ENCODE measurements around the gene ZMYM4. TPM values are rescaled to one million over a fixed set of nuclear protein-coding genes. Genes with fewer than 3 reads are reported as not detected.
A peak's percentile ranks its signal among the peaks of the same experiment; 100 is the strongest.

Gene ZMYM4
- total RNA-seq, 1 donor from 2014 or later, result 95.8 TPM

- Mint-ChIP-seq H3K4me3 (ENCODE audit: low read depth) (no peak overlapping the region), H3K27ac (no peak overlapping the region), H3K36me3 (ENCODE audit: insufficient read depth) (peaks cover 43% of the 10 kb centered on the region), H3K9me3 (ENCODE audit: low read depth) (no peaks in the 10 kb centered on the region), H3K4me1 (ENCODE audit: low read depth) (peaks cover 15% of the 10 kb centered on the region), H3K27me3 (no peaks in the 10 kb centered on the region)
- no peak for DNase-seq (ENCODE audit: low spot score, unreplicated experiment)
- TF ChIP-seq CTCF (IDR thresholded peaks at IDR 0.05; ENCODE audit: unreplicated experiment), result no peak
These were observed 157.6 kb downstream of the ZMYM4 start for GRCh38 chr1:35426097-35426586.

GRCh38 chr1:35428360-35428759 is 159.9 kb downstream of the ZMYM4 start:
- Mint-ChIP-seq H3K4me3 (ENCODE audit: low read depth) (no peak overlapping the region), H3K9me3 (ENCODE audit: low read depth) (no peaks in the 10 kb centered on the region), H3K36me3 (ENCODE audit: insufficient read depth) (peaks cover 39% of the 10 kb centered on the region), H3K27me3 (no peaks in the 10 kb centered on the region), H3K27ac (peak overlapping the region; percentile 17), H3K4me1 (ENCODE audit: low read depth) (peaks cover 15% of the 10 kb centered on the region)
- no peak for TF ChIP-seq CTCF (IDR thresholded peaks at IDR 0.05; ENCODE audit: unreplicated experiment)
- no peak for DNase-seq (ENCODE audit: low spot score, unreplicated experiment)

- Mint-ChIP-seq H3K4me1 (ENCODE audit: low read depth) (peaks cover 13% of the 10 kb centered on the region), H3K36me3 (ENCODE audit: insufficient read depth) (peaks cover 32% of the 10 kb centered on the region), H3K4me3 (ENCODE audit: low read depth) (no peak overlapping the region), H3K27ac (peak overlapping the region; percentile 35), H3K9me3 (ENCODE audit: low read depth) (no peaks in the 10 kb centered on the region), H3K27me3 (no peaks in the 10 kb centered on the region)
- no peak for DNase-seq (ENCODE audit: low spot score, unreplicated experiment)
- no peak for TF ChIP-seq CTCF (IDR thresholded peaks at IDR 0.05; ENCODE audit: unreplicated experiment)
These were observed 162.3 kb downstream of the ZMYM4 start for GRCh38 chr1:35430762-35431161.

DNA sequence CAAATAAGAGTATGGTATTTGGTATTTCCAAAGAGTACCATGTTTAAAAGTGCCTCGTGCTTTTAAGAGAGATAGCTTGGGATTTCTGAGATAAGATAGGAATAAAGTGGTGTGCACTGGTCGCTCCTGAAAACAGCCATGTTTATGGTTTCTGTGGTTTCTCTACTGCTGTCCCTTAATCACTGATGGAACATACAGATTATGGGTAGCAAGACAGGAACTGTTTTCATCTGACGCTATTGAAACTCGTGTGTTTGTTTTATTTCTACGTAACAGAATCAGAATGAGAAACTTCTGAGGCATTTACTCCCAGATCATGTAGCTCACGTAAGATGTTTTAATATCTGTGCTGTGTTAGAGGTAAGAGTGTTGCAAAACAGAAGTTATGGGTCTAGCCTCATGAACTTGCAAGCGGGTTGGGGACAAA is 162.7 kb downstream of the ZMYM4 start:
- Mint-ChIP-seq H3K27me3 (no peaks in the 10 kb centered on the region), H3K4me3 (ENCODE audit: low read depth) (no peak overlapping the region), H3K4me1 (ENCODE audit: low read depth) (peaks cover 9% of the 10 kb centered on the region), H3K27ac (peak overlapping the region; percentile 9), H3K36me3 (ENCODE audit: insufficient read depth) (peaks cover 28% of the 10 kb centered on the region), H3K9me3 (ENCODE audit: low read depth) (no peaks in the 10 kb centered on the region)
- no peak for DNase-seq (ENCODE audit: low spot score, unreplicated experiment)
- TF ChIP-seq CTCF (IDR thresholded peaks at IDR 0.05; ENCODE audit: unreplicated experiment), result no peak

GRCh38 chr1:35432231-35432630 is 163.7 kb downstream of the ZMYM4 start:
- Mint-ChIP-seq H3K36me3 (ENCODE audit: insufficient read depth) (peaks cover 26% of the 10 kb centered on the region), H3K4me1 (ENCODE audit: low read depth) (no peaks in the 10 kb centered on the region), H3K27me3 (no peaks in the 10 kb centered on the region), H3K4me3 (ENCODE audit: low read depth) (no peak overlapping the region), H3K9me3 (ENCODE audit: low read depth) (no peaks in the 10 kb centered on the region), H3K27ac (no peak overlapping the region)
- no peak for DNase-seq (ENCODE audit: low spot score, unreplicated experiment)
- no peak for TF ChIP-seq CTCF (IDR thresholded peaks at IDR 0.05; ENCODE audit: unreplicated experiment)
